CD4-positive, alpha-beta T cell (primary cell): ENCODE data around the gene ANKFN1. TPM values are rescaled to one million over a fixed set of nuclear protein-coding genes. Genes with fewer than 3 reads are reported as not detected.

Source experiments
- ATAC-seq: fragments of 200-7000 bp; cut with Tn5 transposase; one replicate; pipeline ENCODE4 v1.10.0; 2022; ENCODE audit warnings: mild to moderate bottlenecking; ENCODE audit not compliant: poor library complexity
- CTCF ChIA-PET: fragments of 350-600 bp; sonication (Branson Sonifier 250); formaldehyde crosslinking; loops from one replicate; lab custom pipeline; 2021; ENCODE audit warnings: antibody characterized with exemption, inconsistent platforms; lab: Charles Lee
- POLR2A ChIA-PET: fragments of 350-600 bp; sonication (Branson Sonifier 250); formaldehyde crosslinking; loops from one replicate; lab custom pipeline; 2021; ENCODE audit warnings: antibody characterized with exemption, inconsistent platforms; lab: Charles Lee
- DNase-seq, 14 experiments: peaks; one replicate each; pipeline ENCODE4 v3.0.0-alpha.2; 2013 to 2020; ENCODE audit warnings: mixed read lengths in 2 of 14
- H3K27ac ChIP-seq, 2 donors: one replicate each; pipeline versions ENCODE4 v1.5.1 to v1.7.0; 2013; ENCODE audit warnings: low read length in 2 of 2, low read depth in 1 of 2, mild to moderate bottlenecking in 1 of 2
- H3K27me3 ChIP-seq, 2 experiments: 1 replicate in 1 of 2; 2 replicates in 1 of 2; pipeline versions ENCODE4 v1.6.1 to v1.7.0; 2013; ENCODE audit warnings: low read length in 2 of 2, control low read depth in 1 of 2, mild to moderate bottlenecking in 1 of 2, moderate library complexity in 1 of 2; ENCODE audit not compliant: insufficient read depth in 2 of 2, control insufficient read depth in 1 of 2
- H3K36me3 ChIP-seq: one replicate; pipeline ENCODE4 v1.6.1; 2013; ENCODE audit warnings: low read length, control low read depth; ENCODE audit not compliant: insufficient read depth
- H3K4me1 ChIP-seq: one replicate; pipeline ENCODE4 v1.6.1; 2013; ENCODE audit warnings: low read length, control low read depth; ENCODE audit not compliant: insufficient read depth
- H3K4me3 ChIP-seq: one replicate; pipeline ENCODE4 v1.5.1; 2013; ENCODE audit warnings: mild to moderate bottlenecking, low read length, moderate library complexity
- H3K9me3 ChIP-seq, 2 experiments: 1 replicate in 1 of 2; 2 replicates in 1 of 2; pipeline versions ENCODE4 v1.6.1 to v1.7.0; 2013; ENCODE audit warnings: low read length in 2 of 2, mild to moderate bottlenecking in 2 of 2, control low read depth in 1 of 2, moderate library complexity in 1 of 2; ENCODE audit not compliant: control insufficient read depth in 1 of 2, insufficient read depth in 1 of 2
- H3K27ac Mint-ChIP-seq: one replicate; pipeline ENCODE4 v1.8.0; 2020; ENCODE audit warnings: mixed read lengths
- H3K27me3 Mint-ChIP-seq: one replicate; pipeline ENCODE4 v1.8.0; 2021; ENCODE audit warnings: mixed read lengths
- H3K36me3 Mint-ChIP-seq: one replicate; pipeline ENCODE4 v1.8.0; 2021; ENCODE audit warnings: low read depth, mixed read lengths
- H3K4me1 Mint-ChIP-seq: one replicate; pipeline ENCODE4 v1.8.0; 2021; ENCODE audit warnings: low read depth, mixed read lengths
- H3K4me3 Mint-ChIP-seq: one replicate; pipeline ENCODE4 v1.8.0; 2020; ENCODE audit warnings: mild to moderate bottlenecking, mixed read lengths
- H3K9me3 Mint-ChIP-seq: one replicate; pipeline ENCODE4 v1.8.0; 2020; ENCODE audit warnings: mixed read lengths
- intact Hi-C, 2 experiments: fragments of 100-400 bp; cut with DNase I in 1 of 2; cut with micrococcal nuclease in 1 of 2; formaldehyde crosslinking; loops; one replicate each; pipeline versions ENCODE4 v1.15.1 to v1.9.0; 2023 to 2025; cut with DNase I, micrococcal nuclease
- total RNA-seq, 174 experiments: library from RNA in 2 of 174; stranded (reverse) in 2 of 174; gene quantifications; one replicate each; pipeline ENCODE4 v1.2.3 and lab custom pipeline; 2021 to 2026
- TF ChIP-seq, protein P1 (sequence below): fragments of 200-600 bp; IDR thresholded peaks from one replicate; pipeline ENCODE4 v1.8.0; 2022; ENCODE audit warnings: antibody characterized with exemption, mild to moderate bottlenecking

The ANKFN1 gene
- total RNA-seq, 2 experiments from 2014 or later = not detected

DNA sequence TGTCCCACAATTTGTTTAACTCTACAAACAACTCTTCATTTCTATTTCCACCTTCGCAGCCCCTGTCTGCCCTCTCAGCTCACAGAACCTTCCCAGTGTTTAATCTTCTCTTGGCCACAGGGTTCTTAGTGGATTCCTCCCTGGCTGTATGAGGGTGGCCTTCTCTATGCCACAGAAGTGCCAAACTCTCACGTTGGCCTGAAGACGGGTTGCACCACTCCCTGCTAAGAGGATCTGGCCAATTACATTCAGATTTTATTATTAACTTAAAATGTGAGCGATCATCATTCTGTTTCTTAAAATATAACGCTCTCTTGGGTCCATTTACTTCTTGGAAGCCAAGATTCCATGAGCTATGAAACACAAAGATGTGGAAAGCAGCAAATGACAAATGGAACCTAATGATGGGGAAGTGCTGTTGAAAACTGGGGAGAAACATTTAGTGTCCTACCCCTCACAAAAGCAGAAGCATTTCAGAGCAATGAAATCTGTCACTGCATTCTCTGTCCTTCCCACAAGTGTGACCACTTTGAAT, 348.9 kb downstream of the ANKFN1 start:
- peaks cover 0 to 2% of the 10 kb centered on the region in 2 experiments for H3K27me3 ChIP-seq
- ChIA-PET POLR2A (no interaction called here), CTCF (interaction anchor here (1.6 kb wide), 1 partner anchor 12 kb away, joined by 5 read pairs; no protein-coding TSS in a partner anchor)
- TF ChIP-seq, protein P1, sequence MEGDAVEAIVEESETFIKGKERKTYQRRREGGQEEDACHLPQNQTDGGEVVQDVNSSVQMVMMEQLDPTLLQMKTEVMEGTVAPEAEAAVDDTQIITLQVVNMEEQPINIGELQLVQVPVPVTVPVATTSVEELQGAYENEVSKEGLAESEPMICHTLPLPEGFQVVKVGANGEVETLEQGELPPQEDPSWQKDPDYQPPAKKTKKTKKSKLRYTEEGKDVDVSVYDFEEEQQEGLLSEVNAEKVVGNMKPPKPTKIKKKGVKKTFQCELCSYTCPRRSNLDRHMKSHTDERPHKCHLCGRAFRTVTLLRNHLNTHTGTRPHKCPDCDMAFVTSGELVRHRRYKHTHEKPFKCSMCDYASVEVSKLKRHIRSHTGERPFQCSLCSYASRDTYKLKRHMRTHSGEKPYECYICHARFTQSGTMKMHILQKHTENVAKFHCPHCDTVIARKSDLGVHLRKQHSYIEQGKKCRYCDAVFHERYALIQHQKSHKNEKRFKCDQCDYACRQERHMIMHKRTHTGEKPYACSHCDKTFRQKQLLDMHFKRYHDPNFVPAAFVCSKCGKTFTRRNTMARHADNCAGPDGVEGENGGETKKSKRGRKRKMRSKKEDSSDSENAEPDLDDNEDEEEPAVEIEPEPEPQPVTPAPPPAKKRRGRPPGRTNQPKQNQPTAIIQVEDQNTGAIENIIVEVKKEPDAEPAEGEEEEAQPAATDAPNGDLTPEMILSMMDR = no peak
- no peaks in the 10 kb centered on the region for H3K36me3 ChIP-seq
- no peak overlapping the region for H3K27ac ChIP-seq
- no peak overlapping the region for H3K4me3 ChIP-seq
- Mint-ChIP-seq H3K9me3 (no peaks in the 10 kb centered on the region), H3K27ac (no peak overlapping the region), H3K27me3 (no peaks in the 10 kb centered on the region), H3K36me3 (no peaks in the 10 kb centered on the region), H3K4me1 (no peaks in the 10 kb centered on the region), H3K4me3 (no peak overlapping the region)
- ATAC-seq (no peak), DNase-seq (no peak)
- no peaks in the 10 kb centered on the region for H3K4me1 ChIP-seq
- no peaks in the 10 kb centered on the region for H3K9me3 ChIP-seq
- intact Hi-C loops = loop anchor here (5.0 to 10.0 kb wide), 2 partner anchors 173 to 280 kb away; no protein-coding TSS in a partner anchor

DNA sequence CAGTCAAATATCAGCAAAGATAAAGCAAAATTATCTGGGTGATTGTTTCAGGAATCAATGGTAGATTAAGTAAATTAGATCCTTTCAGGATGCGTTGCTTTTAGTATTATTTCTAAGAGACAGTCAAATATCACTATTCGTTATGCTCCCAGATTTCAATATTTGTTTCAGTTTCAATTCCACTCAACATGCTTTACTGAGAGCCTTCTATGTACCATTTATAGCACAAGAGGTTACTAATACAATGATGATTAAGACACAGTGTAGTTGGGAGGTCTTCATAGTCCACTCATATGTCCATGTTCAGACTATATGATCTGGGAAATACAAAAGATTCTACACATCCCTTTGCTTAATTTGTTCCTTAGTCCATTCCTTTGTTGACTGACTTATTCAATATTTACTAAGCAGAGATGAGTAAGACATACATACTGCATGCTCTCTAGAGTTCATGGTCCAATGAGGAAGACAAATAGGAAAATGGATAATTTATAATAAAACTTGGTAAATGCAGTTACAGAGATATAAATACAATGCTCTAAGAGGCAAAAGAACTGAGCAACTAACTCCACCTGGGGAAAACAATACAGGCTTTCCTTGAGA, 352.0 kb downstream of the ANKFN1 start:
- H3K9me3 ChIP-seq = no peaks in the 10 kb centered on the region
- Mint-ChIP-seq H3K4me3 (no peak overlapping the region), H3K36me3 (no peaks in the 10 kb centered on the region), H3K27me3 (no peaks in the 10 kb centered on the region), H3K9me3 (no peaks in the 10 kb centered on the region), H3K27ac (no peak overlapping the region), H3K4me1 (no peaks in the 10 kb centered on the region)
- intact Hi-C loops = loop anchor here in 1 of 2 experiments (10.0 kb wide), 1 partner anchor 170 kb away; no protein-coding TSS in a partner anchor
- no peaks in the 10 kb centered on the region for H3K4me1 ChIP-seq
- no peaks in the 10 kb centered on the region for H3K36me3 ChIP-seq
- H3K27me3 ChIP-seq = peaks cover 0 to 2% of the 10 kb centered on the region in 2 experiments
- CTCF ChIA-PET = no interaction called here
- TF ChIP-seq, protein P1 = no peak
- POLR2A ChIA-PET = no interaction called here
- no peak overlapping the region for H3K4me3 ChIP-seq
- no peak overlapping the region for H3K27ac ChIP-seq
- ATAC-seq (no peak), DNase-seq (no peak)

DNA sequence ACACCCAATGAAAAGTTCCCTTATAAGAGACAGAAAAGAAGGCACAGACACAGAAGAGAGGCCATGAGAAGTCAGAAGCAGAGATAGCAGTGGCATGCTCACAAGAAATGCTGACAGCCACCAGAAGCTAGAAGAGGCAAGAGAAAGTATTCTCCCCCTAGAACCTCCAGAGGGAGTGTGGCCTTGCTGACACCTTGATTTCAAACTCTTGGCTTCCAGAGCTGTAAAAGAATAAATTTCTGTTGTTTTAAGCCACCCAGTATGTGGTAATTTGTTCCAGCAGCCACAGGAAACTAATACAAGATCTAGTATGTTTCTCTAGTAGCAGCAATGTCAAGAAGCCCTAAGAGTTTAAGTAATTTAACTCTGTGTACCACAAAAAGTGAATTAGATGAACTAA, 353.1 kb downstream of the ANKFN1 start:
- H3K27me3 ChIP-seq = peaks cover 0 to 2% of the 10 kb centered on the region in 2 experiments
- DNase-seq = no peak
- no peak for ATAC-seq
- no peak overlapping the region for H3K4me3 Mint-ChIP-seq
- H3K4me1 Mint-ChIP-seq = no peaks in the 10 kb centered on the region
- H3K36me3 Mint-ChIP-seq = no peaks in the 10 kb centered on the region
- H3K4me1 ChIP-seq = no peaks in the 10 kb centered on the region
- H3K9me3 ChIP-seq = peaks cover 0 to 5% of the 10 kb centered on the region in 2 experiments
- no peaks in the 10 kb centered on the region for H3K36me3 ChIP-seq
- TF ChIP-seq, protein P1 = no peak
- H3K4me3 ChIP-seq = no peak overlapping the region
- no peak overlapping the region for H3K27ac Mint-ChIP-seq
- H3K9me3 Mint-ChIP-seq = no peaks in the 10 kb centered on the region
- CTCF ChIA-PET = no interaction called here
- intact Hi-C loops = loop anchor here in 1 of 2 experiments (10.0 kb wide), 1 partner anchor 168 kb away; no protein-coding TSS in a partner anchor
- POLR2A ChIA-PET = no interaction called here
- H3K27me3 Mint-ChIP-seq = no peaks in the 10 kb centered on the region
- no peak overlapping the region for H3K27ac ChIP-seq
